IMR-90 (cell line): ENCODE data around the gene CSNK2B.

ENCODE experiments used
- BHLHE40 ChIP-seq: fragments of 150-350 bp; IDR thresholded peaks from 2 replicates; pipeline ENCODE4 v1.6.1; 2016; ENCODE audit warnings: mild to moderate bottlenecking, low read depth, low read length
- CEBPB ChIP-seq: IDR thresholded peaks from 2 replicates; pipeline ENCODE4 v1.6.1; 2012; ENCODE audit warnings: low read depth, low read length, improper control_type of control experiment
- MAFK ChIP-seq: IDR thresholded peaks from 2 replicates; pipeline ENCODE4 v1.6.1; 2012; ENCODE audit warnings: low read depth, low read length, improper control_type of control experiment
- MAZ ChIP-seq: IDR thresholded peaks from 2 replicates; pipeline ENCODE4 v1.6.1; 2012; ENCODE audit warnings: low read depth, mild to moderate bottlenecking, low read length, improper control_type of control experiment, moderate library complexity, borderline replicate concordance
- MXI1 ChIP-seq: IDR thresholded peaks from 2 replicates; pipeline ENCODE4 v1.6.1; 2012; ENCODE audit warnings: low read depth, mild to moderate bottlenecking, low read length, moderate library complexity, borderline replicate concordance
- NFE2L2 ChIP-seq: fragments of 150-350 bp; IDR thresholded peaks from 2 replicates; pipeline ENCODE4 v1.6.1; 2016; ENCODE audit warnings: low read depth, mild to moderate bottlenecking, low read length
- POLR2A ChIP-seq: IDR thresholded peaks from 2 replicates; pipeline ENCODE4 v1.6.1; 2012; ENCODE audit warnings: mild to moderate bottlenecking, low read depth, low read length
- RAD21 ChIP-seq: IDR thresholded peaks from 2 replicates; pipeline ENCODE4 v1.6.1; 2012; ENCODE audit warnings: low read length, improper control_type of control experiment
- RCOR1 ChIP-seq: IDR thresholded peaks from 2 replicates; pipeline ENCODE4 v1.6.1; 2012; ENCODE audit warnings: mild to moderate bottlenecking, low read length, improper control_type of control experiment; ENCODE audit not compliant: insufficient replicate concordance
- RFX5 ChIP-seq: IDR thresholded peaks from 2 replicates; pipeline ENCODE4 v1.8.0; 2012; ENCODE audit warnings: low read depth, mild to moderate bottlenecking, low read length, moderate library complexity
- SMC3 ChIP-seq: fragments of 150-350 bp; IDR thresholded peaks from 2 replicates; pipeline ENCODE4 v1.6.1; 2016; ENCODE audit warnings: low read depth, mild to moderate bottlenecking, antibody characterized with exemption, low read length, moderate library complexity
- TF ChIP-seq, protein P1 (sequence below): conservative IDR thresholded peaks from 2 replicates; pipeline ENCODE4 v1.5.1; 2012; ENCODE audit warnings: mild to moderate bottlenecking, low read depth, low read length, improper control_type of control experiment

GRCh38 chr6:31622684-31623091 lies 43.2 kb upstream of the CSNK2B start:
- TF ChIP-seq POLR2A (no peak; the same call in 1 of the 2 replicates), MAFK (no peak), BHLHE40 (no peak), RFX5 (no peak), SMC3 (no peak), RAD21 (no peak), RCOR1 (no peak), NFE2L2 (no peak), MAZ (no peak), MXI1 (no peak), CEBPB (no peak)
- TF ChIP-seq, protein P1, sequence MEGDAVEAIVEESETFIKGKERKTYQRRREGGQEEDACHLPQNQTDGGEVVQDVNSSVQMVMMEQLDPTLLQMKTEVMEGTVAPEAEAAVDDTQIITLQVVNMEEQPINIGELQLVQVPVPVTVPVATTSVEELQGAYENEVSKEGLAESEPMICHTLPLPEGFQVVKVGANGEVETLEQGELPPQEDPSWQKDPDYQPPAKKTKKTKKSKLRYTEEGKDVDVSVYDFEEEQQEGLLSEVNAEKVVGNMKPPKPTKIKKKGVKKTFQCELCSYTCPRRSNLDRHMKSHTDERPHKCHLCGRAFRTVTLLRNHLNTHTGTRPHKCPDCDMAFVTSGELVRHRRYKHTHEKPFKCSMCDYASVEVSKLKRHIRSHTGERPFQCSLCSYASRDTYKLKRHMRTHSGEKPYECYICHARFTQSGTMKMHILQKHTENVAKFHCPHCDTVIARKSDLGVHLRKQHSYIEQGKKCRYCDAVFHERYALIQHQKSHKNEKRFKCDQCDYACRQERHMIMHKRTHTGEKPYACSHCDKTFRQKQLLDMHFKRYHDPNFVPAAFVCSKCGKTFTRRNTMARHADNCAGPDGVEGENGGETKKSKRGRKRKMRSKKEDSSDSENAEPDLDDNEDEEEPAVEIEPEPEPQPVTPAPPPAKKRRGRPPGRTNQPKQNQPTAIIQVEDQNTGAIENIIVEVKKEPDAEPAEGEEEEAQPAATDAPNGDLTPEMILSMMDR: no peak
